ENCODE measurements around the gene ANAPC5.

Gene ANAPC5

GRCh38 chr12:121297435-121297991 is 54.7 kb downstream of the ANAPC5 start:
- H3K4me3 ChIP-seq (ENCODE audit: low read depth, low read length) = peak overlapping the region; percentile 92
- no peak for TF ChIP-seq CTCF (IDR thresholded peaks at IDR 0.05; ENCODE audit: low read depth, low read length, missing control alignments)
- no peak for DNase-seq (ENCODE audit: low read depth)

- peak; percentile 29 for TF ChIP-seq CTCF (IDR thresholded peaks at IDR 0.05; ENCODE audit: low read depth, low read length, missing control alignments)
- peak within 1 kb of the TSS; percentile 92 for H3K4me3 ChIP-seq (ENCODE audit: low read depth, low read length)
- DNase-seq (ENCODE audit: low read depth) = no peak
Observed at GRCh38 chr12:121296618-121297434, 55.4 kb downstream of the ANAPC5 start, which contains the start of gene CAMKK2. CAMKK2 (minus strand) TSS chr12:121296709; CDS start chr12:121274526, 22,183 bp downstream.

GRCh38 chr12:121295746-121296617 is 56.2 kb downstream of the ANAPC5 start:
- no peak for DNase-seq (ENCODE audit: low read depth)
- H3K4me3 ChIP-seq (ENCODE audit: low read depth, low read length) = peak overlapping the region; percentile 87
- TF ChIP-seq CTCF (IDR thresholded peaks at IDR 0.05; ENCODE audit: low read depth, low read length, missing control alignments) = no peak

GRCh38 chr12:121295116-121295745 is 57.0 kb downstream of the ANAPC5 start:
- H3K4me3 ChIP-seq (ENCODE audit: low read depth, low read length) = peak overlapping the region; percentile 87
- no peak for DNase-seq (ENCODE audit: low read depth)
- peak; percentile 3 for TF ChIP-seq CTCF (IDR thresholded peaks at IDR 0.05; ENCODE audit: low read depth, low read length, missing control alignments)

GRCh38 chr12:121294151-121294889 is 57.9 kb downstream of the ANAPC5 start:
- H3K4me3 ChIP-seq (ENCODE audit: low read depth, low read length) = no peak overlapping the region
- no peak for TF ChIP-seq CTCF (IDR thresholded peaks at IDR 0.05; ENCODE audit: low read depth, low read length, missing control alignments)
- DNase-seq (ENCODE audit: low read depth) = no peak

GRCh38 chr12:121293603-121294002 is 58.6 kb downstream of the ANAPC5 start:
- no peak for TF ChIP-seq CTCF (IDR thresholded peaks at IDR 0.05; ENCODE audit: low read depth, low read length, missing control alignments)
- no peak for DNase-seq (ENCODE audit: low read depth)
- H3K4me3 ChIP-seq (ENCODE audit: low read depth, low read length) = no peak overlapping the region

Data from GM12864 (cell line).